NCI-H1694 treated with DMSO at 0.1 percent for 48 hours (cell line): ENCODE results near the gene BTNL3.

Experiments used
- DNase-seq: peaks from one replicate; lab custom pipeline; 2025; lab: John Stamatoyannopoulos, UW

Gene BTNL3

DNA sequence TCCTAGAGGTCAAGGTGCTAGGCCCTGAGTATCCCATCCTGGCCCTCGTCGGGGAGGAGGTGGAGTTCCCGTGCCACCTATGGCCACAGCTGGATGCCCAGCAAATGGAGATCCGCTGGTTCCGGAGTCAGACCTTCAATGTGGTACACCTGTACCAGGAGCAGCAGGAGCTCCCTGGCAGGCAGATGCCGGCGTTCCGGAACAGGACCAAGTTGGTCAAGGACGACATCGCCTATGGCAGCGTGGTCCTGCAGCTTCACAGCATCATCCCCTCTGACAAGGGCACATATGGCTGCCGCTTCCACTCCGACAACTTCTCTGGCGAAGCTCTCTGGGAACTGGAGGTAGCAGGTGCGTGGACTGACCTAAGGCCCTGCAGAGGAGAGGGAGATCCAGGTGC is 59.3 kb downstream of the BTNL3 start:
- no peak for DNase-seq

DNA sequence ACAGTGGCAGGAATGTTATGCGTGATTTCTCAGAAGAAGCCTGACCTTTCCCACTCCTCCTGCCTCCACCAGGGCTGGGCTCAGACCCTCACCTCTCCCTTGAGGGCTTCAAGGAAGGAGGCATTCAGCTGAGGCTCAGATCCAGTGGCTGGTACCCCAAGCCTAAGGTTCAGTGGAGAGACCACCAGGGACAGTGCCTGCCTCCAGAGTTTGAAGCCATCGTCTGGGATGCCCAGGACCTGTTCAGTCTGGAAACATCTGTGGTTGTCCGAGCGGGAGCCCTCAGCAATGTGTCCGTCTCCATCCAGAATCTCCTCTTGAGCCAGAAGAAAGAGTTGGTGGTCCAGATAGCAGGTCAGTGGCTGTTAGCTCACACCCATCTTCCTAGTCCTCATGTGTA is 61.4 kb downstream of the BTNL3 start:
- DNase-seq, result no peak

DNA sequence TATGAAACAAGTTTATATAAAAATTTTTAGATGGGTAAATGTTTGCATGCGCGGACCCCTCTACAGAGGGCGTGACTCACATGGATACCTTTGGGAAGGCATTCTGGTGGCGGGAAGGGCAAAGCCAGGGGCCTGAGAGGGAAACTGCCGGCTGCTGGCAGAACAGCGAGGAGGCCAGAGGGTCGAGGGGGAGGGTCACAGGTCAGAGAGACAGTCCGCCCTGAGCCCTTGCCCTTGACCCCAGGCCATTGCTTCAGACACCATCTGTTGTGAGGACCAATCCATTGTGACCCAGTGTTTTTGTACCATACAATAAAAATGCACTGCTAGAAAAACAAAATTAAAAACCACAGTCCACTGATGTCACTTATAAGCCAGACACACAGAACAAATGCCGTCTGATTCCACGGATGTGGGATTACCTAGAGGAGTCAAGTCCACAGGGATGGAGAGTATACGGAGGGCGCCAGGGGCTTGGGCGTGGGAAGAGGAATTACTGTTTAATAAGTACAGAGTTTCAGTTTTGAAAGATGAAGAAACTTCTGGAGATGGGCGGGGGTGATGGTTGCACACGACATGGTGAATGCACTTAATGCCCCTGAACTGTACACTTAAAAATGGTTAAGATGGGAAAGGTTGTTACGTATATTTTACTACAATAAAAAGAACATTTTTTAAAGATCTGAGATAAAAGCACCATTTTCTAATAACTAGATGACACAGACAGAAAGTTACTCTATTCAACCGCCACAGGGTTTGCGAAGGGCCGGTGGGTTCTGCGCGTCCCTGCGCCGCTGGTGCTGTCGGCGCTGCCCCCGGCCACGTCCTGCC is 63.4 kb downstream of the BTNL3 start:
- no peak for DNase-seq

DNA sequence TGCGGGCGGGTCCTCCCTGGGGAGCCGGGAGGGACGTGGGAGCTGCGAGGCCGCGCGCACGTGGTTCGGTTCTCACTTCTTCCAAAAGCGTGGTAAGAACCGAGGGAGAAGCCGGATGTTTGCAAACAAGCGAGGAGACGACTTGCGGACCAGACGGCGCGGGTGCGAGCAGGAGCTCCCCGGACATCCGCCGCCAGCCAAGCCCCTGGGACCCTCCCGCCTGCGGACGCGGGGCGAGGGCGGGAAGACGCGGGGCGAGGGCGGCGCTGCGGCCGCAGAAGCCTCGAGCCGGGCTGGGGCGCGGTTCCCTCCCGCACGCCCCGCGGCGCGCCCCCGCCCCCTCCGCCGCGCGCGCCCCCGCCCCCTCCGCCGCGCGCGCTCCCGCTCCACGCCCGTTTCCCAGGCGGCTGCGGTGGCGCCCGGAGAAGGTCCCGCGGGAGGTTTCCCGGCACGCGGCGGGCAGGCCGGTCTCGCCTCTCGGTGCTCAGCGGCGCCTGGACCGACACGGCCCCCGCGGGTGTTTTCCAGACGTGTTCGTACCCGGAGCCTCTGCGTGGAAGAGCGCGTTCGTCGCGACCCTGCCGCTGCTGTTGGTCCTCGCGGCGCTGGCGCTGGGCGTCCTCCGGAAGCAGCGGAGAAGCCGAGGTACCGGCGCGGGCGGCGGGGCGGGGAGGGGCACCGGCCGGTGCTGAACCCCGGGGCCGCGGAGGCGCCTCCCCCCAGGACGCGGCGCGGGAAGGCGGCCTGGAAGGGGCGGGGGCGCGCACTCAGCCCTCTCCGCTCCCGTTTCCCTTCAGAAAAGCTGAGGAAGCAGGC is 64.2 kb downstream of the BTNL3 start:
- DNase-seq, result no peak

DNA sequence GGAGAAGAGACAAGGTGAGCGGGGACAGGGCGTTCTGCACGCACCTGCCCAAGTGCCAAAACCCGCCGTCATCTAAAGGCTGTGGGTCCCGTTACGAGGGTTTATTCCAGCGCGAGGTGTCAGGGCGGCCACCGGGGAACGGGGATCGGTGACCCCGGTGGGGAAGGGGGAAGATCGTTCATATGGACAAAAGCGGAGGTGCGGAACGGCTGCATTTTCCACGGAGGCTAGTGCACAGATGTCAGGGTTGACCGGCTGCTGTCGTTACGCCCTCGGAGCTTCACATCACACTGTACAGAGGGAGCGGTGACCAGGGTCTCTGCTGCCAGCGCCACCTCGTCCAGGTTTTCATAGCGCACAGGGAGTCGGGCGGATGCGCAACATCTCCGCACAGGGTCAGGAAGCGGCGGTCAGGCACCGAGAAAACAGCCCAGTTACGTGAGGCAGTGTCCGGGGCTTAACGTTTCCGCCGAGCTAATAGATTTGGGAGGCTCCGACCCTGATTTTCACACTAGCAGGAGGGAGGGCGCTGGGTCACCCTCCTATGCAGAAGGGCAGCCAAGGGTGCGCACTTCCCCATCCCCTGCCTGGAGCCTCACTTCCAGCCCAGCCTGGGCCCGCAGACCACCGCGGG is 65.0 kb downstream of the BTNL3 start:
- no peak for DNase-seq

DNA sequence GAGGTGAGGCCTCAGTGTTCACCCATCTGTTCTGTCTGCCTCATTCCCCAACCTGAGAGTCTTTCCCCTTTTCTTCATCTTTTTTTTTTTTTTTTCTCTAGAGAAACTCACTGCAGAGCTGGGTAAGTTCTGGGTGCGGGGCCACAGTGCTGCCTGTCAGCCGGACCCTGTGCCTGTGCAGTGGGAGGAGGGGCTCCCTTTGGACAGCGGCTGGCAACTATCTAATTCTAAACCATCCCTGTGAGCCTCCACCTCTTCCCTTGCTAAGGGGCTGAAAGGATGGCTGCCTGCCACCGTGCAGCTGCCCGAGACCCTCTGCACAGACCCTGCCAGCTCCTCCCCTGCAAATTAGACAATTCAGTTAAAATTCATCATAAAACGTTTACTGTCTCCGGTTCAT is 65.5 kb downstream of the BTNL3 start:
- no peak for DNase-seq

DNA sequence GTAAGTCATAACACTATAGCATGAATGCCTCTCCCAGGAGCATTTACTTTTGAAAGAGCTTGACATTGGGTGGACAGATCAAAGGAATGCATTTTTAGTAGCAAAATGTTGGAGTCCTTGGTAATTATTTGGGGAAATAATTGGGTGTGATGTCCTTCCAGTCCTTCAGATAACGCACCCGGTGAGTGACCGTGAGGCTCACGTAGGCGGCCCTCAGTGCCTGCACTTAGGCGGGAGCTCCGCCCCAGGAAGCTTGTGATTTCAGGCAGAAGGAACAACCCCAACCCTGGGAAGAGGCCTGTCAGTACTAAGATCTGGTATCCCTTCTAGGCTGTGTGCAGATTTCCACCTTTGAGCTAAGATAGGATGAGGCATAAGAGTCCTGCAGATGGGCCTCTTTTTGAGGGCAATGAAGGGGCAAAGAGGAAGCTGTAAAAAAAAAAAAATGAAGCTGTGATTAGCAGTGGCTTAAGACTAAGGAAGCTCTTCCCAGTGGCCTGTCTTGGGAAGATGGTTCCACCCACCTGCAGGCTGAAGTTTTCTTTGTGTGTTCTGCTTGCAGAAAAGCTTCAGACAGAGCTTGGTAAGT is 66.3 kb downstream of the BTNL3 start:
- DNase-seq, result no peak
